Parathyroid adenoma (tissue), 2 donors: ENCODE measurements around the gene CHCHD1.
A peak's percentile ranks its signal among the peaks of the same experiment; 100 is the strongest.

Source experiments
- H2AFZ ChIP-seq: fragments of 300-600 bp; sonication (generic); one replicate; pipeline ENCODE4 v1.7.0; 2017; ENCODE audit warnings: antibody characterized with exemption, mild to moderate bottlenecking
- H3K27ac ChIP-seq: fragments of 300-600 bp; sonication (generic); one replicate; pipeline ENCODE4 v1.7.0; 2017
- H3K27me3 ChIP-seq: fragments of 300-600 bp; sonication (generic); one replicate; pipeline ENCODE4 v1.7.0; 2017; ENCODE audit warnings: low read length; ENCODE audit not compliant: control insufficient read depth, insufficient read depth
- H3K36me3 ChIP-seq: fragments of 300-600 bp; sonication (generic); one replicate; pipeline ENCODE4 v1.7.0; 2017; ENCODE audit warnings: low read length; ENCODE audit not compliant: control insufficient read depth, insufficient read depth
- H3K4me1 ChIP-seq: fragments of 300-600 bp; sonication (generic); one replicate; pipeline ENCODE4 v1.7.0; 2017; ENCODE audit warnings: control low read depth
- H3K4me2 ChIP-seq: fragments of 300-600 bp; sonication (generic); one replicate; pipeline ENCODE4 v1.7.0; 2017; ENCODE audit warnings: low read length
- H3K4me3 ChIP-seq: fragments of 300-600 bp; sonication (generic); one replicate; pipeline ENCODE4 v1.7.0; 2017; ENCODE audit warnings: low read depth, low read length
- H3K79me2 ChIP-seq: fragments of 300-600 bp; sonication (generic); one replicate; pipeline ENCODE4 v1.7.0; 2017; ENCODE audit warnings: control low read depth
- H3K9ac ChIP-seq: fragments of 300-600 bp; sonication (generic); one replicate; pipeline ENCODE4 v1.7.0; 2017; ENCODE audit warnings: mild to moderate bottlenecking
- H3K9me3 ChIP-seq: fragments of 300-600 bp; sonication (generic); one replicate; pipeline ENCODE4 v1.7.0; 2017; ENCODE audit warnings: low read length; ENCODE audit not compliant: control insufficient read depth
- TF ChIP-seq, protein P1 (sequence below): fragments of 300-600 bp; sonication (generic); IDR thresholded peaks from one replicate; pipeline ENCODE4 v1.7.0; 2017; ENCODE audit warnings: antibody characterized with exemption, mild to moderate bottlenecking
- donor health status: primary hyperparathyroidism.

The CHCHD1 gene

DNA sequence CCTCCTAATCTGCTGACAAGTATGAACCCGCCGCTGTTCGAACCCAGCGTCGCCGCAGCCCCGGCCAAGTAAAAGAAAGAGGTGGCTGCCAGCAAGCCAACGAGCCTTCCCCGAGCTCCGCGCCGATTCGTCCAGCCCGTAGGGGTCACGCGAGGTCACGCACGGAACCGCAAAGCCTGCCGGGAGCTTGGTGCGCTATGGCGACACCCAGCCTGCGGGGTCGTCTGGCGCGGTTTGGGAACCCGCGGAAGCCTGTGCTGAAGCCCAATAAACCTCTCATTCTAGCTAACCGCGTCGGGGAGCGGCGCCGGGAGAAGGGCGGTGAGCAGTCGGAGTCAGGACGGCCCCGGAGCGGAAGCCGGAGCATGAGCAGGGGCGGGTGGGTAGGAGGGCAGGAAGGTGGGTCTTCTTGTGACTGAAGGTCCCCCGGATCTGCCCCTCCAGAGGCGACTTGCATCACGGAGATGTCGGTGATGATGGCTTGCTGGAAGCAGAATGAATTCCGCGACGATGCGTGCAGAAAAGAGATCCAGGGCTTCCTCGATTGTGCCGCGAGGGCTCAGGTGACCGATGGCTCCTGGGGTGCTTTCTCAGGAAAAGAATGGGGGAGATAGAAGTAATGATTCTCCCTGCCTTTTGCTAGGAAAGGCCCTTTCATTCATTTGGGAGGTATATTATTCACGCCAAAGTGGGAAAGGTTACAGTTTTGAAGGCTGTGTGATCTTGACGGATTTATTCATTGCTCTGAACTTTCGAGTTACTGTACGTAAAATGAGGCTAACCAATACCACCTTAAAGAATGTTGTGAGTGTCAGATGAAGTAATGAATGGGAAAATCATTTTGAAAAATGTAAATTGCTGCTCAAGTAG, at the start of gene CHCHD1:
CHCHD1 (plus strand) TSS at position 170 of the 870 bp plus-strand sequence; CDS start at position 198, 28 bp downstream.
- Histone ChIP-seq H3K4me3 (peak within 1 kb of the TSS; percentile 91), H3K4me1 (peaks cover 16% of the 10 kb centered on the region), H3K36me3 (no peaks in the 10 kb centered on the region), H3K27me3 (no peaks in the 10 kb centered on the region), H3K4me2 (peak within 1 kb of the TSS; percentile 85), H3K79me2 (peaks cover 18% of the 10 kb centered on the region), H3K9ac (peak within 1 kb of the TSS; percentile 67), H3K9me3 (no peaks in the 10 kb centered on the region), H2AFZ (peak within 1 kb of the TSS; percentile 95), H3K27ac (peak within 1 kb of the TSS; percentile 87)
- TF ChIP-seq, protein P1, sequence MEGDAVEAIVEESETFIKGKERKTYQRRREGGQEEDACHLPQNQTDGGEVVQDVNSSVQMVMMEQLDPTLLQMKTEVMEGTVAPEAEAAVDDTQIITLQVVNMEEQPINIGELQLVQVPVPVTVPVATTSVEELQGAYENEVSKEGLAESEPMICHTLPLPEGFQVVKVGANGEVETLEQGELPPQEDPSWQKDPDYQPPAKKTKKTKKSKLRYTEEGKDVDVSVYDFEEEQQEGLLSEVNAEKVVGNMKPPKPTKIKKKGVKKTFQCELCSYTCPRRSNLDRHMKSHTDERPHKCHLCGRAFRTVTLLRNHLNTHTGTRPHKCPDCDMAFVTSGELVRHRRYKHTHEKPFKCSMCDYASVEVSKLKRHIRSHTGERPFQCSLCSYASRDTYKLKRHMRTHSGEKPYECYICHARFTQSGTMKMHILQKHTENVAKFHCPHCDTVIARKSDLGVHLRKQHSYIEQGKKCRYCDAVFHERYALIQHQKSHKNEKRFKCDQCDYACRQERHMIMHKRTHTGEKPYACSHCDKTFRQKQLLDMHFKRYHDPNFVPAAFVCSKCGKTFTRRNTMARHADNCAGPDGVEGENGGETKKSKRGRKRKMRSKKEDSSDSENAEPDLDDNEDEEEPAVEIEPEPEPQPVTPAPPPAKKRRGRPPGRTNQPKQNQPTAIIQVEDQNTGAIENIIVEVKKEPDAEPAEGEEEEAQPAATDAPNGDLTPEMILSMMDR, result no peak

GRCh38 chr10:73732426-73732825, 49.4 kb upstream of the CHCHD1 start:
- TF ChIP-seq, protein P1, result no peak
- no peak overlapping the region for H3K4me3 ChIP-seq
- no peaks in the 10 kb centered on the region for H3K27me3 ChIP-seq
- H3K4me1 ChIP-seq, result no peaks in the 10 kb centered on the region
- peaks cover 28% of the 10 kb centered on the region for H3K79me2 ChIP-seq
- no peaks in the 10 kb centered on the region for H3K36me3 ChIP-seq
- H3K27ac ChIP-seq, result no peak overlapping the region
- H3K9ac ChIP-seq, result no peak overlapping the region
- H3K9me3 ChIP-seq, result no peaks in the 10 kb centered on the region
- no peak overlapping the region for H3K4me2 ChIP-seq
- H2AFZ ChIP-seq, result no peak overlapping the region

- Histone ChIP-seq H3K4me1 (no peaks in the 10 kb centered on the region), H3K9ac (no peak overlapping the region), H3K9me3 (no peaks in the 10 kb centered on the region), H3K36me3 (no peaks in the 10 kb centered on the region), H3K79me2 (peaks cover 28% of the 10 kb centered on the region), H3K4me2 (no peak overlapping the region), H3K27me3 (no peaks in the 10 kb centered on the region), H3K27ac (no peak overlapping the region), H3K4me3 (no peak overlapping the region), H2AFZ (no peak overlapping the region)
- TF ChIP-seq, protein P1, result no peak
Observed at GRCh38 chr10:73732931-73733623, 48.8 kb upstream of the CHCHD1 start.

GRCh38 chr10:73734028-73734720, 47.7 kb upstream of the CHCHD1 start:
- Histone ChIP-seq H3K4me3 (no peak overlapping the region), H3K36me3 (no peaks in the 10 kb centered on the region), H3K27ac (no peak overlapping the region), H3K4me1 (no peaks in the 10 kb centered on the region), H3K9ac (no peak overlapping the region), H3K4me2 (no peak overlapping the region), H3K9me3 (no peaks in the 10 kb centered on the region), H3K27me3 (no peaks in the 10 kb centered on the region), H3K79me2 (peaks cover 28% of the 10 kb centered on the region), H2AFZ (no peak overlapping the region)
- TF ChIP-seq, protein P1, result no peak
